GM18951 (cell line): Measurements from ENCODE around the gene NUP214.

Experiments used
- POLR2A ChIP-seq: IDR thresholded peaks from 4 replicates; pipeline ENCODE4 v1.6.1; 2011; ENCODE audit warnings: mild to moderate bottlenecking; ENCODE audit not compliant: insufficient read length, insufficient read depth; ENCODE audit errors: extremely low read depth
- in situ Hi-C: fragments of 300-500 bp; cut with MboI; formaldehyde crosslinking; loops from one replicate; pipeline ENCODE4 v1.12.0; 2022; ENCODE audit warnings: low sequenced_read_pairs, mixed read lengths, inconsistent platforms; ENCODE audit not compliant: unreplicated experiment

The NUP214 gene

DNA sequence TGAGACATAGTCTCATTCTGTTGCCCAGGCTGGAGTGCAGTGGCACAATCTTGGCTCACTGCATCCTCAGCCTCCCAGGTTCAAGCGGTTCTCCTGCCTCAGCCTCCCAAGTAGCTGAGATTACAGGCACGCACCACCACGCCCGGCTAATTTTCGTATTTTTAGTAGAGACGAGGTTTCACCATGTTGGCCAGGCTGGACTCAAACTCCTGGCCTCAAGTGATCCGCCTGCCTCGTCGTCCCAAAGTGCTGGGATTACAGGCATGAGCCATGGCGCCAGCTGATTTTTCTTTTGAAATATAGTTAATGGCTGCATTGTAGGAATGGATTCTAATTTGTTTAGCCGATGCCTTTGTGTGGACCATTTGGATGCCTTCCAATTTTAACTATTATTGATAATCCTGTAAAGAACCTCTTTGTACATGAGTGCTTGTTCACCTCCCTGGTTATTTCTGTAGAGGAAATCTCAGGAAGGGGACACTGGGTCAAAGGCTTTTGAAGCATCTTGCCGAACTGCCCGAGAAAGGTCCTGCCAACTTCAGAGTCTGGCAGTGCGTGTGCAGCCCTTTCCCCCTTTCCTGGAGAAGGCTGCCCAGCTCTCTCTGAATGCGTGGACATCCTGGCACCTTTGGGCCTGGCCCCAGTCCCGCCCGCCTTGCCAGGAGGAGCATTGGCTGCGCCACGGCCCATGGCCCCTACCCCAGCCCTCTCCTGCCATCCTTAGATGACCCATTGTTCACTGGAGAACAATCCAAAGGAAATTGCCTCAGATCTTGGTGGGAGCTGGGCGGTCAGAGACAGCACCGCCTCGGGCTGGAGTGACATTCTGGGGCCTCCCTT is 8.9 kb upstream of the NUP214 start:
- no peak for TF ChIP-seq POLR2A
- in situ Hi-C loops = no loop called here

DNA sequence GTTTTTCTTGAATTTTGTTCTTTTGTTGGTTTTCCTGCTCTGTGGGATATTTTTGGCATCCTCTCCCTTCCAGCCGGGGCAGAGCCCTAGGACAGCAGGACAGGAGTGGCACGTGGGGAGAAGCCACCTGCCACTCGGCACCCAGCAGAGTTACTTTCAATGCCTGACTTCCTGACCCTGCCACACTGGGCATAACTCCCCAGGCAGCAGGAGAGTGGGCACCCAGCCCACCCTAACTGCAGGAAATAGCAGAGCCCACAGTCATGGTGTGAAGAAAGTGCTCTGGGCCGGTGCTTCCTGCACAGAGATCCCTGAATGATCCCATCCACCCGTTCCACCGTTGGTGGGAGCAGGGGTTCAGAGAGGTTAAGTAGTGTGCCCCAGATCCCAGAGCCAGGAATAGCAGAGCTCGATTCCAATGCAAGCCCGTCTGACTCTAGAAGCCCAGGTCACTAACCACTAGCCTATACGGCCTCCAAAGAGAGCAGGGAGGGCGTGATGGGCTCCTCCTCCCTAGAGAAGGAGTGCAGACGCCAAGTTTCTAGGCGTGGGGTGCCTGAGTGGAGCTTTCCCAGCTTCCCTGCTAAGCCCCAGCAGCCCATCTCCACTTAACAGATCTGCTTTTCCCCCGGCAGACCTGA is 8.1 kb upstream of the NUP214 start:
- no peak for TF ChIP-seq POLR2A
- in situ Hi-C loops = no loop called here

GRCh38 chr9:131117762-131118145 is 7.6 kb upstream of the NUP214 start:
- in situ Hi-C loops = no loop called here
- TF ChIP-seq POLR2A = no peak

GRCh38 chr9:131119600-131119999 is 5.8 kb upstream of the NUP214 start:
- in situ Hi-C loops = no loop called here
- TF ChIP-seq POLR2A = no peak

GRCh38 chr9:131120620-131121228 is 4.7 kb upstream of the NUP214 start:
- TF ChIP-seq POLR2A = no peak

GRCh38 chr9:131121346-131121745 is 4.0 kb upstream of the NUP214 start:
- TF ChIP-seq POLR2A = no peak
- in situ Hi-C loops = no loop called here

More at GRCh38 chr9:131120620-131121228, 4.7 kb upstream of the NUP214 start:
- in situ Hi-C loops = no loop called here

- in situ Hi-C loops = no loop called here
- TF ChIP-seq POLR2A = no peak
These were observed 3.2 kb upstream of the NUP214 start for GRCh38 chr9:131122158-131122557.

GRCh38 chr9:131125038-131125287 is 423 bp upstream of the NUP214 start:
- in situ Hi-C loops = no loop called here

DNA sequence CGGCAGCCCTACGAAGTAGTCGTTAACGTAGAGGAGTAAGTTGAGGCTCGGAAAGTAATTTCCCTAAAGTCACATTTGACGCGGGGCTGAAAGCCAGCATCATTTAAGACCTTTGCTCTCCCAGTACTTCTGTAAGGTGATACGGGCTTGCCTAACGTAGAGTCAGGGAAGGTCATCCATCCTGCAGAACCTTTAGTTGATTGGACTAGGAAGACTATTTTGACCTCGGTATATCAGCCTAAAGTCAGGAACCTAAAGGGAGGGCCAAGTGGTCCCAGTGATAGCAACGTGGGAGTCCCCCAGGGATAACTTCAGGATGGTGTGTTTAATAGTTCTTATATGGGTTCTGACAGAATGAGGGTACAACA is 657 bp downstream of the NUP214 start:
- in situ Hi-C loops = no loop called here
- TF ChIP-seq POLR2A = no peak

More at GRCh38 chr9:131125038-131125287, 423 bp upstream of the NUP214 start:
- TF ChIP-seq POLR2A = no peak

GRCh38 chr9:131129183-131129582 is 3.8 kb downstream of the NUP214 start:
- in situ Hi-C loops = no loop called here
- TF ChIP-seq POLR2A = no peak

DNA sequence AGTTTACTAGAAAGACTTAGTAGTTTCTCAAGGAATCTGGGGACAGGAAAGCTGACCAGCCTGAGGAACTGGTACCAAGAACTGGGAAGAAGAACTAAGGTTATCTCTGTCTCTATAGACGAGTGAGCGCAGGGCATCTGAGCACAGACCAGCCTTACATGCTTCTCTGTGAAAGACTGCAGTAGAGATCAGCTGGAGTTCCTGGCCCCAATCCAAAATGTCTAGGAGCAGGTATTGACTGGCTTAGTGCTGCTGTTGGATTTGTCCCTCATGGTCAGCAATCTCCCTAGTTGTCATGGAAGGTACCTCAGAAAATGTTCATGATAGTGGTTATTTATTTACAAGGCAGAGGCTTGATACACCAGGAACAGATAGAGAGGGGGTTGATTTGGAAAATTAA is 13.3 kb downstream of the NUP214 start:
- no peak for TF ChIP-seq POLR2A
- in situ Hi-C loops = no loop called here

DNA sequence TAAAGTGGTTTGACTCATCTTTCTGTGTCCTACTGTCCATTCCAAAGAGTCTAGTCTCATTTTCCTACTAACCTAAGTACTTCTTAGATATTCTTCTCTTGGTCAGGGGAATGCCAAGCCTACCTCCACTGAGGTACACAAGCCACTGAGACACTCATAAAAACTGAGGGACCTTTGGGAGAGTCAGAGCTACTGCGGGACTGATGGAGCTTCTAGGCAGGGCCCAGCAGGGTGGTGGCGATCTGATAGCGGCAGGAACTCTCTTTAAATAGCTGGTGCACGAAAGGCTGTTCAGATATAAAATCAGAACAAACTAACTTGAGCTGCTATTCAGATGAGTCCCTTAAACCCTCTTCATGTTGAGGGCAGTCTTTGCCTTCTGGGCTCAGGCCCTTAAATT is 14.7 kb downstream of the NUP214 start:
- in situ Hi-C loops = no loop called here
- no peak for TF ChIP-seq POLR2A

DNA sequence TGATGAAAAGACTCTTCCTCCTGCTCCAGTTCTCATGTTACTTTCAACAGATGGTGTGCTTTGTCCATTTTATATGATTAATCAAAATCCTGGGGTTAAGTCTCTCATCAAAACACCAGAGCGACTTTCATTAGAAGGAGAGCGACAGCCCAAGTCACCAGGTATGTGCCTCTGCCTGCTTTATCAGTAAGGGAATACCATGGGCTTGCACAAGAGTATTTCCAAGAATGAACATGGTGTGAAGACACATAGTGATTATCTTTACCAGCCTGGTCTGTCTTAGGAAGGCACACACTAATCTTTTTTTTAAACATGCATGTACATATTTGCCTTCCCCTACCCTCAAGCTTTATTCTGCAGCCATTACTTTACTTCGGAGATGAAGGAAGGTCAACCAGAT is 15.2 kb downstream of the NUP214 start:
- no peak for TF ChIP-seq POLR2A
- in situ Hi-C loops = no loop called here

DNA sequence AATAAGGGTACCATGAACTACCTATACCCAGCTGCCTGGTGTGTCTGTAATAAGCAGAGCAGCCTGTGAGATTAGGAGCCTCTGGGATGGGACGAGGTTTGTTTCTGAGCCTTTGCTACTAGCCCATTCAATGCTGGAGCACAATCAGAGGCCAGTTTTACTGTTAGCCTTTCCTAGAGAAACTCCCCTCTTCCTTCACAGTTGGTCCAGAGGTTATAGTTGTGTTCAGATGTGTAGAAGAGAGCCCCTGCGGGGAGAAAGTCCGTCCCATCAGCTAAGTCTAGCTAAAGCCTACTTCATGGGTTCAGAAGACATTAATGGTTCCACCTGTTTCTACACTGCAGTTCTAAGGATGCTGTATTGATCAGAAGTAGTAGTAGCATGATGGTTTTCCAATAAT is 16.8 kb downstream of the NUP214 start:
- in situ Hi-C loops = no loop called here
- TF ChIP-seq POLR2A = no peak
